ENCODE measurements around the gene SPATA1. TPM values are rescaled to one million over a fixed set of nuclear protein-coding genes. Genes with fewer than 3 reads are reported as not detected.

Gene SPATA1
- polyA plus RNA-seq, 1 donor (not counting 4 experiments of a cell fraction or from before 2014, with no cell fraction given): 0.25 TPM

DNA sequence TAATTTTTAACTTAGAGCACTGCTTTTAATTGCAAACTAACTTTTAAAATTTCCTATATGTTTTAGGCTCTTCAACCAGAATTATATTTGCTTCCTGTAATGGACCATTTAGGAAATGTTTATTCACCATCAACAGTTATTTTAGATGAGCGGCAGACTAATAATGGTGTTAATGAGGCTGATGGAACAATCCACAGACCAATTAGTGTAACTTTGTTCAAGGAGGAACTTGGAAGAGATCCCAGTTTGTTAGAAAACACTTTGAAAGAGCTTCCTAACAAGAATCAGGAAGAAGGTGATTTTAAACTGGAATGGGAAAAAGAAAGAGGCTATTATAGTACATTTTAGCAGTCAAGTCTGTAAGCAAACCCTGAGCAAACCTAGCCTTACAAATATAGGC lies 19.6 kb downstream of the SPATA1 start:
- Histone ChIP-seq H2AFZ (ENCODE audit: control insufficient read depth, low read length) (no peak overlapping the region), H3K27me3 (ENCODE audit: control insufficient read depth, extremely low read depth, insufficient read depth, low read length) (no peaks in the 10 kb centered on the region), H3K9ac (ENCODE audit: control insufficient read depth, extremely low read depth, insufficient read depth, low read length) (no peak overlapping the region), H3K9me1 (ENCODE audit: control insufficient read depth, extremely low read depth, insufficient read depth, low read length) (no peaks in the 10 kb centered on the region), H3K4me2 (ENCODE audit: control insufficient read depth, extremely low read depth, insufficient read depth, low read depth, low read length) (no peak overlapping the region), H3K9me3 (ENCODE audit: control insufficient read depth, low read depth, low read length) (no peaks in the 10 kb centered on the region), H3K27ac (ENCODE audit: control insufficient read depth, insufficient read depth, low read length) (no peak overlapping the region), H3K79me2 (ENCODE audit: control insufficient read depth, insufficient read depth, low read length) (no peaks in the 10 kb centered on the region), H3K36me3 (ENCODE audit: control insufficient read depth in 2 of 2, extremely low read depth in 1 of 2, insufficient read depth in 2 of 2, low read length in 2 of 2) (no peaks in the 10 kb centered on the region), H3K4me3 (ENCODE audit: control insufficient read depth in 2 of 3, extremely low read depth in 1 of 3, insufficient read depth in 2 of 3, low read depth in 1 of 3, low read length in 3 of 3) (no peak overlapping the region), H4K20me1 (ENCODE audit: control insufficient read depth, extremely low read depth, insufficient read depth, low read length) (no peaks in the 10 kb centered on the region), H3K4me1 (ENCODE audit: control insufficient read depth, extremely low read depth, insufficient read depth, low read length) (no peaks in the 10 kb centered on the region)
- TF ChIP-seq EZH2 (IDR thresholded peaks at IDR 0.05; ENCODE audit: low read length) (no peak), CTCF (optimal IDR thresholded peaks at IDR 0.05 in 1 of 3, IDR thresholded peaks at IDR 0.05 in 1 of 3, conservative IDR thresholded peaks at IDR 0.05 in 1 of 3; ENCODE audit: extremely low read depth in 1 of 3, insufficient read depth in 2 of 3, low read length in 3 of 3) (no peak)
- no peak for FAIRE-seq
- dilution Hi-C loops (cut with MboI; ENCODE audit: extremely low pct_ligation_motif_present, low sequenced_read_pairs): no loop called here
- DNase-seq (ENCODE audit: low read depth, low spot score): no peak

GRCh38 chr1:84538599-84538998 lies 32.4 kb downstream of the SPATA1 start:
- Histone ChIP-seq H3K79me2 (ENCODE audit: control insufficient read depth, insufficient read depth, low read length) (no peaks in the 10 kb centered on the region), H2AFZ (ENCODE audit: control insufficient read depth, low read length) (no peak overlapping the region), H3K27ac (ENCODE audit: control insufficient read depth, insufficient read depth, low read length) (no peak overlapping the region), H3K4me1 (ENCODE audit: control insufficient read depth, extremely low read depth, insufficient read depth, low read length) (no peaks in the 10 kb centered on the region), H3K9me1 (ENCODE audit: control insufficient read depth, extremely low read depth, insufficient read depth, low read length) (no peaks in the 10 kb centered on the region), H3K36me3 (ENCODE audit: control insufficient read depth in 2 of 2, extremely low read depth in 1 of 2, insufficient read depth in 2 of 2, low read length in 2 of 2) (no peaks in the 10 kb centered on the region), H4K20me1 (ENCODE audit: control insufficient read depth, extremely low read depth, insufficient read depth, low read length) (no peaks in the 10 kb centered on the region), H3K9ac (ENCODE audit: control insufficient read depth, extremely low read depth, insufficient read depth, low read length) (no peak overlapping the region), H3K4me2 (ENCODE audit: control insufficient read depth, extremely low read depth, insufficient read depth, low read depth, low read length) (no peak overlapping the region), H3K9me3 (ENCODE audit: control insufficient read depth, low read depth, low read length) (no peaks in the 10 kb centered on the region), H3K4me3 (ENCODE audit: control insufficient read depth in 2 of 3, extremely low read depth in 1 of 3, insufficient read depth in 2 of 3, low read depth in 1 of 3, low read length in 3 of 3) (no peak overlapping the region), H3K27me3 (ENCODE audit: control insufficient read depth, extremely low read depth, insufficient read depth, low read length) (no peaks in the 10 kb centered on the region)
- no peak for TF ChIP-seq CTCF (optimal IDR thresholded peaks at IDR 0.05 in 1 of 3, IDR thresholded peaks at IDR 0.05 in 1 of 3, conservative IDR thresholded peaks at IDR 0.05 in 1 of 3; ENCODE audit: extremely low read depth in 1 of 3, insufficient read depth in 2 of 3, low read length in 3 of 3)
- TF ChIP-seq EZH2 (IDR thresholded peaks at IDR 0.05; ENCODE audit: low read length): no peak
- DNase-seq (ENCODE audit: low read depth, low spot score) (no peak), FAIRE-seq (no peak)
- dilution Hi-C loops (cut with MboI; ENCODE audit: extremely low pct_ligation_motif_present, low sequenced_read_pairs): no loop called here

Measured in keratinocyte (primary cell).